T-helper 2 cell treated with Interferon-gamma antibody and Interleukin-4, amounts not matched to agents 5 μg/mL and 100 μg/mL, for 36 hours (primary cell): ENCODE data around the gene FREM1.

Source experiments
- DNase-seq: peaks from one replicate; pipeline ENCODE4 v3.0.0; 2021; ENCODE audit warnings: low spot score
- H3K27ac Mint-ChIP-seq: one replicate; pipeline ENCODE4 v1.8.0; 2021; ENCODE audit warnings: mild to moderate bottlenecking, mixed read lengths
- H3K27me3 Mint-ChIP-seq: one replicate; pipeline ENCODE4 v1.8.0; 2021; ENCODE audit warnings: low read depth, mixed read lengths
- H3K36me3 Mint-ChIP-seq: one replicate; pipeline ENCODE4 v1.8.0; 2021; ENCODE audit warnings: low read depth, mixed read lengths
- H3K4me1 Mint-ChIP-seq: one replicate; pipeline ENCODE4 v1.8.0; 2021; ENCODE audit warnings: low read depth, mixed read lengths
- H3K4me3 Mint-ChIP-seq: one replicate; pipeline ENCODE4 v1.8.0; 2022; ENCODE audit warnings: mild to moderate bottlenecking, moderate library complexity, mixed read lengths
- H3K9me3 Mint-ChIP-seq: one replicate; pipeline ENCODE4 v1.8.0; 2021; ENCODE audit warnings: mixed read lengths

FREM1 gene

GRCh38 chr9:14906644-14907359, 3.4 kb downstream of the FREM1 start:
- DNase-seq: no peak
- no peaks in the 10 kb centered on the region for H3K27me3 Mint-ChIP-seq
- no peaks in the 10 kb centered on the region for H3K9me3 Mint-ChIP-seq
- no peaks in the 10 kb centered on the region for H3K4me1 Mint-ChIP-seq
- H3K27ac Mint-ChIP-seq: no peak overlapping the region
- H3K36me3 Mint-ChIP-seq: no peaks in the 10 kb centered on the region
- no peak overlapping the region for H3K4me3 Mint-ChIP-seq

GRCh38 chr9:14906000-14906399, 4.2 kb downstream of the FREM1 start:
- no peaks in the 10 kb centered on the region for H3K27me3 Mint-ChIP-seq
- no peak for DNase-seq
- H3K4me1 Mint-ChIP-seq: no peaks in the 10 kb centered on the region
- no peak overlapping the region for H3K4me3 Mint-ChIP-seq
- no peak overlapping the region for H3K27ac Mint-ChIP-seq
- no peaks in the 10 kb centered on the region for H3K9me3 Mint-ChIP-seq
- no peaks in the 10 kb centered on the region for H3K36me3 Mint-ChIP-seq

- no peak overlapping the region for H3K4me3 Mint-ChIP-seq
- H3K27ac Mint-ChIP-seq: no peak overlapping the region
- H3K4me1 Mint-ChIP-seq: no peaks in the 10 kb centered on the region
- no peaks in the 10 kb centered on the region for H3K27me3 Mint-ChIP-seq
- H3K9me3 Mint-ChIP-seq: no peaks in the 10 kb centered on the region
- DNase-seq: no peak
- H3K36me3 Mint-ChIP-seq: no peaks in the 10 kb centered on the region
Measured at GRCh38 chr9:14903040-14903439, 7.2 kb downstream of the FREM1 start.

GRCh38 chr9:14902561-14902960, 7.7 kb downstream of the FREM1 start:
- Mint-ChIP-seq H3K4me1 (no peaks in the 10 kb centered on the region), H3K27me3 (no peaks in the 10 kb centered on the region), H3K4me3 (no peak overlapping the region), H3K9me3 (no peaks in the 10 kb centered on the region), H3K27ac (no peak overlapping the region), H3K36me3 (no peaks in the 10 kb centered on the region)
- no peak for DNase-seq

GRCh38 chr9:14899815-14900193, 10.4 kb downstream of the FREM1 start:
- DNase-seq: no peak
- Mint-ChIP-seq H3K27ac (no peak overlapping the region), H3K4me1 (no peaks in the 10 kb centered on the region), H3K27me3 (no peaks in the 10 kb centered on the region), H3K9me3 (no peaks in the 10 kb centered on the region), H3K36me3 (no peaks in the 10 kb centered on the region), H3K4me3 (no peak overlapping the region)

GRCh38 chr9:14899042-14899814, 11.0 kb downstream of the FREM1 start:
- Mint-ChIP-seq H3K4me3 (no peak overlapping the region), H3K27ac (no peak overlapping the region), H3K36me3 (no peaks in the 10 kb centered on the region), H3K27me3 (no peaks in the 10 kb centered on the region), H3K9me3 (no peaks in the 10 kb centered on the region), H3K4me1 (no peaks in the 10 kb centered on the region)
- no peak for DNase-seq

- no peaks in the 10 kb centered on the region for H3K4me1 Mint-ChIP-seq
- H3K27ac Mint-ChIP-seq: no peak overlapping the region
- H3K9me3 Mint-ChIP-seq: no peaks in the 10 kb centered on the region
- no peak for DNase-seq
- H3K36me3 Mint-ChIP-seq: no peaks in the 10 kb centered on the region
- no peaks in the 10 kb centered on the region for H3K27me3 Mint-ChIP-seq
- no peak overlapping the region for H3K4me3 Mint-ChIP-seq
Measured at GRCh38 chr9:14895806-14896205, 14.4 kb downstream of the FREM1 start.

- Mint-ChIP-seq H3K9me3 (no peaks in the 10 kb centered on the region), H3K27me3 (no peaks in the 10 kb centered on the region), H3K27ac (no peak overlapping the region), H3K4me3 (no peak overlapping the region), H3K36me3 (no peaks in the 10 kb centered on the region), H3K4me1 (no peaks in the 10 kb centered on the region)
- no peak for DNase-seq
Measured at GRCh38 chr9:14893280-14893679, 16.9 kb downstream of the FREM1 start.

- Mint-ChIP-seq H3K27ac (no peak overlapping the region), H3K9me3 (no peaks in the 10 kb centered on the region), H3K4me3 (no peak overlapping the region), H3K36me3 (no peaks in the 10 kb centered on the region), H3K4me1 (no peaks in the 10 kb centered on the region), H3K27me3 (no peaks in the 10 kb centered on the region)
- no peak for DNase-seq
Measured at GRCh38 chr9:14891332-14891731, 18.9 kb downstream of the FREM1 start.

GRCh38 chr9:14889451-14889850, 20.8 kb downstream of the FREM1 start:
- Mint-ChIP-seq H3K27ac (no peak overlapping the region), H3K4me3 (no peak overlapping the region), H3K36me3 (no peaks in the 10 kb centered on the region), H3K9me3 (no peaks in the 10 kb centered on the region), H3K27me3 (no peaks in the 10 kb centered on the region), H3K4me1 (no peaks in the 10 kb centered on the region)
- DNase-seq: no peak

GRCh38 chr9:14888875-14889274, 21.4 kb downstream of the FREM1 start:
- Mint-ChIP-seq H3K27me3 (no peaks in the 10 kb centered on the region), H3K36me3 (no peaks in the 10 kb centered on the region), H3K4me1 (no peaks in the 10 kb centered on the region), H3K27ac (no peak overlapping the region), H3K9me3 (no peaks in the 10 kb centered on the region), H3K4me3 (no peak overlapping the region)
- no peak for DNase-seq

- no peak for DNase-seq
- no peak overlapping the region for H3K27ac Mint-ChIP-seq
- no peak overlapping the region for H3K4me3 Mint-ChIP-seq
- H3K4me1 Mint-ChIP-seq: no peaks in the 10 kb centered on the region
- H3K36me3 Mint-ChIP-seq: no peaks in the 10 kb centered on the region
- H3K9me3 Mint-ChIP-seq: no peaks in the 10 kb centered on the region
- H3K27me3 Mint-ChIP-seq: no peaks in the 10 kb centered on the region
Measured at GRCh38 chr9:14888272-14888671, 22.0 kb downstream of the FREM1 start.

GRCh38 chr9:14887149-14887548, 23.1 kb downstream of the FREM1 start:
- DNase-seq: no peak
- Mint-ChIP-seq H3K27me3 (no peaks in the 10 kb centered on the region), H3K27ac (no peak overlapping the region), H3K36me3 (no peaks in the 10 kb centered on the region), H3K4me1 (no peaks in the 10 kb centered on the region), H3K9me3 (no peaks in the 10 kb centered on the region), H3K4me3 (no peak overlapping the region)

GRCh38 chr9:14883310-14883944, 26.8 kb downstream of the FREM1 start:
- H3K4me1 Mint-ChIP-seq: no peaks in the 10 kb centered on the region
- no peaks in the 10 kb centered on the region for H3K9me3 Mint-ChIP-seq
- no peak overlapping the region for H3K27ac Mint-ChIP-seq
- H3K27me3 Mint-ChIP-seq: no peaks in the 10 kb centered on the region
- no peak for DNase-seq
- no peaks in the 10 kb centered on the region for H3K36me3 Mint-ChIP-seq
- no peak overlapping the region for H3K4me3 Mint-ChIP-seq
